CD14-positive monocyte (primary cell): ENCODE results near the gene SLC39A9. TPM values are rescaled to one million over a fixed set of nuclear protein-coding genes. Genes with fewer than 3 reads are reported as not detected.
"Not testable (repeated sequence)": the region's sequence is repeated elsewhere in the genome, so short reads cannot be mapped to it uniquely, and the experiment has no call there.

Source experiments
- DNase-seq, 3 donors: peaks; one replicate each; pipeline ENCODE4 v3.0.0-alpha.2; 2011 to 2022
- H2AFZ ChIP-seq: 2 replicates; pipeline ENCODE4 v1.6.0; 2012; ENCODE audit warnings: mild to moderate bottlenecking, low read depth, low read length, inconsistent platforms; ENCODE audit not compliant: insufficient read depth, poor library complexity, severe bottlenecking
- H3K27ac ChIP-seq, 2 donors: 1 replicate in 1 of 2; 2 replicates in 1 of 2; pipeline ENCODE4 v1.5.1; 2012 to 2013; ENCODE audit warnings: low read length in 2 of 2, control low read depth in 1 of 2, inconsistent platforms in 1 of 2, low read depth in 1 of 2, mild to moderate bottlenecking in 1 of 2
- H3K27me3 ChIP-seq, 2 donors: one replicate each; pipeline versions ENCODE4 v1.6.0 to v1.6.1; 2011 to 2013; ENCODE audit warnings: low read length in 2 of 2; ENCODE audit not compliant: control insufficient read depth in 2 of 2, insufficient read depth in 2 of 2
- H3K36me3 ChIP-seq, 2 donors: replicated peaks in 1 of 2; 1 replicate in 1 of 2; 2 replicates in 1 of 2; pipeline versions ENCODE4 v1.5.1 to v1.6.1; 2012 to 2013; ENCODE audit warnings: low read length in 2 of 2, control low read depth in 1 of 2, inconsistent platforms in 1 of 2, mild to moderate bottlenecking in 1 of 2; ENCODE audit not compliant: insufficient read depth in 2 of 2, control insufficient read depth in 1 of 2
- H3K4me1 ChIP-seq, 2 donors: 1 replicate in 1 of 2; 2 replicates in 1 of 2; pipeline versions ENCODE4 v1.5.1 to v1.6.1; 2012 to 2013; ENCODE audit warnings: low read length in 2 of 2, control low read depth in 1 of 2, inconsistent platforms in 1 of 2, mild to moderate bottlenecking in 1 of 2, moderate library complexity in 1 of 2; ENCODE audit not compliant: insufficient read depth in 2 of 2, control insufficient read depth in 1 of 2
- H3K4me2 ChIP-seq: replicated peaks from 2 replicates; pipeline ENCODE3; 2012; ENCODE audit warnings: low read length, moderate library complexity, mild to moderate bottlenecking; ENCODE audit not compliant: poor library complexity, severe bottlenecking; ENCODE audit errors: extremely low read depth
- H3K4me3 ChIP-seq, 3 experiments: fragments of 200-600 bp in 1 of 3; sonication (generic) in 1 of 3; replicated peaks in 1 of 3; 1 replicate in 2 of 3; 2 replicates in 1 of 3; pipeline ENCODE4 v1.5.1; 2011 to 2013; ENCODE audit warnings: low read length in 3 of 3, mild to moderate bottlenecking in 3 of 3, control low read depth in 2 of 3, low read depth in 2 of 3, inconsistent platforms in 1 of 3, moderate library complexity in 1 of 3
- H3K79me2 ChIP-seq: 2 replicates; pipeline ENCODE4 v1.6.0; 2012; ENCODE audit warnings: mild to moderate bottlenecking, control low read depth, inconsistent platforms, low read length, moderate library complexity; ENCODE audit not compliant: insufficient read depth
- H3K9ac ChIP-seq: 2 replicates; pipeline ENCODE4 v1.6.0; 2017; ENCODE audit warnings: low read length, mild to moderate bottlenecking; ENCODE audit not compliant: insufficient read depth, poor library complexity, severe bottlenecking
- H3K9me3 ChIP-seq, 2 donors: replicated peaks in 1 of 2; 1 replicate in 1 of 2; 2 replicates in 1 of 2; pipeline versions ENCODE4 v1.5.1 to v1.6.1; 2012 to 2013; ENCODE audit warnings: low read length in 2 of 2, control low read depth in 1 of 2; ENCODE audit not compliant: control insufficient read depth in 1 of 2, insufficient read depth in 1 of 2
- H4K20me1 ChIP-seq: 2 replicates; pipeline ENCODE4 v1.6.0; 2012; ENCODE audit warnings: mild to moderate bottlenecking, low read length, control low read depth, moderate library complexity; ENCODE audit not compliant: insufficient read depth
- H3K27ac Mint-ChIP-seq, 7 donors: one replicate each; pipeline ENCODE4 v1.8.0; 2020; ENCODE audit warnings: mild to moderate bottlenecking in 7 of 7, mixed read lengths in 7 of 7, moderate library complexity in 6 of 7, inconsistent platforms in 2 of 7
- H3K27me3 Mint-ChIP-seq, 3 donors: one replicate each; pipeline ENCODE4 v1.8.0; 2021 to 2022; ENCODE audit warnings: low read depth in 3 of 3, mild to moderate bottlenecking in 3 of 3, mixed read lengths in 3 of 3, moderate library complexity in 3 of 3, inconsistent platforms in 1 of 3
- H3K36me3 Mint-ChIP-seq, 2 donors: one replicate each; pipeline ENCODE4 v1.8.0; 2020; ENCODE audit warnings: mixed read lengths in 2 of 2, inconsistent platforms in 1 of 2, mild to moderate bottlenecking in 1 of 2
- H3K4me1 Mint-ChIP-seq: one replicate; pipeline ENCODE4 v1.8.0; 2020; ENCODE audit warnings: mild to moderate bottlenecking, mixed read lengths
- H3K4me3 Mint-ChIP-seq, 2 donors: one replicate each; pipeline ENCODE4 v1.8.0; 2020; ENCODE audit warnings: mild to moderate bottlenecking in 2 of 2, mixed read lengths in 2 of 2, moderate library complexity in 1 of 2
- H3K9me3 Mint-ChIP-seq, 7 donors: one replicate each; pipeline ENCODE4 v1.8.0; 2020 to 2022; ENCODE audit warnings: mixed read lengths in 7 of 7, mild to moderate bottlenecking in 6 of 7, moderate library complexity in 6 of 7, inconsistent platforms in 2 of 7
- WGBS: methylation state at CpG from one replicate; pipeline ENCODE4 v1.1.5; 2013; ENCODE audit warnings: missing lambda C conversion rate; ENCODE audit not compliant: insufficient coverage; 5-methylcytosine and 5-hydroxymethylcytosine counted together
- intact Hi-C, 2 donors: fragments of 100-400 bp; cut with micrococcal nuclease; formaldehyde crosslinking; loops; one replicate each; pipeline versions ENCODE4 v1.15.0 to v1.15.1; 2023
- polyA plus RNA-seq, 3 donors: library from polyadenylated mRNA; depleted of rRNA in 1 of 3; unstranded in 2 of 3; stranded (reverse) in 1 of 3; fragments of 300-500 nt in 2 of 3; fragments of >200 nt in 1 of 3; fragmentation: Illumina TruSeq in 2 of 3; gene quantifications; 1 replicate in 2 of 3; 2 replicates in 1 of 3; pipeline ENCODE4 v1.2.3, GENCODE V29; 2012 to 2021
- TF ChIP-seq, protein P1 (sequence below): fragments of 200-600 bp; IDR thresholded peaks from one replicate; pipeline ENCODE4 v1.8.0; 2022; ENCODE audit warnings: antibody characterized with exemption, mild to moderate bottlenecking

The SLC39A9 gene
- polyA plus RNA-seq, 3 donors: 28.6 to 44.2 (median 37.6) TPM

GRCh38 chr14:69495341-69495921 lies 96.9 kb downstream of the SLC39A9 start:
- TF ChIP-seq, protein P1, sequence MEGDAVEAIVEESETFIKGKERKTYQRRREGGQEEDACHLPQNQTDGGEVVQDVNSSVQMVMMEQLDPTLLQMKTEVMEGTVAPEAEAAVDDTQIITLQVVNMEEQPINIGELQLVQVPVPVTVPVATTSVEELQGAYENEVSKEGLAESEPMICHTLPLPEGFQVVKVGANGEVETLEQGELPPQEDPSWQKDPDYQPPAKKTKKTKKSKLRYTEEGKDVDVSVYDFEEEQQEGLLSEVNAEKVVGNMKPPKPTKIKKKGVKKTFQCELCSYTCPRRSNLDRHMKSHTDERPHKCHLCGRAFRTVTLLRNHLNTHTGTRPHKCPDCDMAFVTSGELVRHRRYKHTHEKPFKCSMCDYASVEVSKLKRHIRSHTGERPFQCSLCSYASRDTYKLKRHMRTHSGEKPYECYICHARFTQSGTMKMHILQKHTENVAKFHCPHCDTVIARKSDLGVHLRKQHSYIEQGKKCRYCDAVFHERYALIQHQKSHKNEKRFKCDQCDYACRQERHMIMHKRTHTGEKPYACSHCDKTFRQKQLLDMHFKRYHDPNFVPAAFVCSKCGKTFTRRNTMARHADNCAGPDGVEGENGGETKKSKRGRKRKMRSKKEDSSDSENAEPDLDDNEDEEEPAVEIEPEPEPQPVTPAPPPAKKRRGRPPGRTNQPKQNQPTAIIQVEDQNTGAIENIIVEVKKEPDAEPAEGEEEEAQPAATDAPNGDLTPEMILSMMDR: no peak
- intact Hi-C loops: no loop called here
- Histone ChIP-seq H3K27me3 (peaks cover 2 to 5% of the 10 kb centered on the region in 2 donors), H3K4me2 (no peak overlapping the region), H3K27ac (no peak overlapping the region), H3K4me3 (no peak overlapping the region), H3K9me3 (no peaks in the 10 kb centered on the region), H3K36me3 (no peaks in the 10 kb centered on the region), H2AFZ (no peak overlapping the region), H3K4me1 (no peaks in the 10 kb centered on the region), H3K9ac (no peak overlapping the region), H3K79me2 (no peaks in the 10 kb centered on the region), H4K20me1 (no peaks in the 10 kb centered on the region)
- H3K9me3 Mint-ChIP-seq: peaks cover 0 to 3% (median 0%) of the 10 kb centered on the region in 7 donors
- H3K27ac Mint-ChIP-seq: peak overlapping the region in 1 of 7 donors; percentile 60
- no peak for DNase-seq
- H3K4me3 Mint-ChIP-seq: no peak overlapping the region
- no peaks in the 10 kb centered on the region for H3K36me3 Mint-ChIP-seq
- H3K27me3 Mint-ChIP-seq: peaks cover 12 to 25% (median 20%) of the 10 kb centered on the region in 3 donors
- WGBS: 92% methylated on average over 3 of the region's 5 CpGs
- H3K4me1 Mint-ChIP-seq: no peaks in the 10 kb centered on the region

- H3K4me3 Mint-ChIP-seq, H3K36me3 Mint-ChIP-seq, H3K27ac ChIP-seq, H3K4me1 Mint-ChIP-seq, H3K36me3 ChIP-seq, H3K4me3 ChIP-seq, H3K79me2 ChIP-seq, H3K4me1 ChIP-seq, H3K9me3 ChIP-seq, H3K27ac Mint-ChIP-seq, H3K27me3 ChIP-seq, H3K9me3 Mint-ChIP-seq, H3K4me2 ChIP-seq, H3K9ac ChIP-seq, intact Hi-C loops, H4K20me1 ChIP-seq, DNase-seq, H2AFZ ChIP-seq: not testable (repeated sequence)
- peaks cover 8 to 15% (median 14%) of the 10 kb centered on the region in 3 donors for H3K27me3 Mint-ChIP-seq
- WGBS: 100% methylated on average over 1 of the region's 4 CpGs
Observed at GRCh38 chr14:69497866-69498265, 99.4 kb downstream of the SLC39A9 start.

GRCh38 chr14:69498286-69498685 lies 99.8 kb downstream of the SLC39A9 start:
- peaks cover 8 to 15% (median 12%) of the 10 kb centered on the region in 3 donors for H3K27me3 Mint-ChIP-seq
- WGBS: 100% methylated on average over 1 of the region's 4 CpGs

More at GRCh38 chr14:69498286-69498685, 99.8 kb downstream of the SLC39A9 start:
- H3K9me3 Mint-ChIP-seq, H3K36me3 Mint-ChIP-seq, DNase-seq, H3K9me3 ChIP-seq, H3K27me3 ChIP-seq, H3K27ac Mint-ChIP-seq, H3K4me2 ChIP-seq, intact Hi-C loops, H3K4me1 ChIP-seq, H3K4me3 Mint-ChIP-seq, H3K4me3 ChIP-seq, H3K79me2 ChIP-seq, H4K20me1 ChIP-seq, H3K36me3 ChIP-seq, H3K9ac ChIP-seq, H3K27ac ChIP-seq, H3K4me1 Mint-ChIP-seq, H2AFZ ChIP-seq: not testable (repeated sequence)
